Adrenal gland (tissue), 5 donors: ENCODE data around the gene EIF2AK3.

ENCODE experiments used
- POLR2A ChIP-seq, 2 donors: fragments of 450-650 bp; IDR thresholded peaks; one replicate each; pipeline ENCODE4 v1.6.1; 2017; ENCODE audit warnings: antibody characterized with exemption in 2 of 2, mild to moderate bottlenecking in 2 of 2, moderate library complexity in 1 of 2
- TF ChIP-seq, protein P1 (sequence below), 6 experiments: fragments of 450-650 bp in 4 of 6; fragments of 200-600 bp in 2 of 6; sonication (generic) in 1 of 6; IDR thresholded peaks; 1 replicate in 5 of 6; 2 replicates in 1 of 6; pipeline versions ENCODE4 v1.5.1 to v1.8.0; 2016 to 2021; ENCODE audit warnings: antibody characterized with exemption in 6 of 6, mild to moderate bottlenecking in 2 of 6, moderate library complexity in 1 of 6
- donor health status: DM: no; HTN: no; CAD: no.

DNA sequence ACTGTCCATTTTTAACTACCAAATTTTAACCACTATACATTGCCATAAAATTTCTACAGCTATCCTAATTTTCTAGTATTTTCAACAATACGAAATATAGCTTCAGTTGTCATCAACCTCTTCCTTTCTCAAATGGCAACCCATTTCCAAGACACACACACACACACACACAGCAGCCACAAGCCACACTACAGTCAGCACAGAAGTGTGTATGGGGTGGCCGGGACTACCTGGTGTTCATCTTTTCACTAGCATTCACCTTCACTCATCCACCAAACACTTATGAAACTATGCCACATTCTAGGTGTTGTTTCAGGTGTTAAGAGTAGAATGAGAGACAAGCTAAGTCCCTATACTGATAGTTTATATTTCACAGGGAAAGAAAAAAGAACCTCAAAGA, 62.9 kb downstream of the EIF2AK3 start:
- TF ChIP-seq, protein P1, sequence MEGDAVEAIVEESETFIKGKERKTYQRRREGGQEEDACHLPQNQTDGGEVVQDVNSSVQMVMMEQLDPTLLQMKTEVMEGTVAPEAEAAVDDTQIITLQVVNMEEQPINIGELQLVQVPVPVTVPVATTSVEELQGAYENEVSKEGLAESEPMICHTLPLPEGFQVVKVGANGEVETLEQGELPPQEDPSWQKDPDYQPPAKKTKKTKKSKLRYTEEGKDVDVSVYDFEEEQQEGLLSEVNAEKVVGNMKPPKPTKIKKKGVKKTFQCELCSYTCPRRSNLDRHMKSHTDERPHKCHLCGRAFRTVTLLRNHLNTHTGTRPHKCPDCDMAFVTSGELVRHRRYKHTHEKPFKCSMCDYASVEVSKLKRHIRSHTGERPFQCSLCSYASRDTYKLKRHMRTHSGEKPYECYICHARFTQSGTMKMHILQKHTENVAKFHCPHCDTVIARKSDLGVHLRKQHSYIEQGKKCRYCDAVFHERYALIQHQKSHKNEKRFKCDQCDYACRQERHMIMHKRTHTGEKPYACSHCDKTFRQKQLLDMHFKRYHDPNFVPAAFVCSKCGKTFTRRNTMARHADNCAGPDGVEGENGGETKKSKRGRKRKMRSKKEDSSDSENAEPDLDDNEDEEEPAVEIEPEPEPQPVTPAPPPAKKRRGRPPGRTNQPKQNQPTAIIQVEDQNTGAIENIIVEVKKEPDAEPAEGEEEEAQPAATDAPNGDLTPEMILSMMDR (IDR thresholded peaks at IDR 0.05): no peak
- no peak for TF ChIP-seq POLR2A (IDR thresholded peaks at IDR 0.05)
